Suprapubic skin (tissue), 3 donors: Measurements from ENCODE around the gene ZNF480.

Experiments used
- CTCF ChIP-seq, 2 donors: fragments of 200-600 bp in 1 of 2; fragments of 450-650 bp in 1 of 2; sonication (generic) in 1 of 2; IDR thresholded peaks; one replicate each; pipeline ENCODE4 v1.5.1; 2016 to 2019; ENCODE audit warnings: antibody characterized with exemption in 2 of 2, mild to moderate bottlenecking in 1 of 2, moderate library complexity in 1 of 2
- EP300 ChIP-seq: sonication (generic); formaldehyde crosslinking; IDR thresholded peaks from one replicate; pipeline ENCODE4 v1.6.1; 2017; ENCODE audit warnings: antibody characterized with exemption
- POLR2A ChIP-seq, 2 donors: fragments of 450-650 bp; IDR thresholded peaks; one replicate each; pipeline ENCODE4 v1.6.1; 2017; ENCODE audit warnings: antibody characterized with exemption in 2 of 2, mild to moderate bottlenecking in 2 of 2, moderate library complexity in 2 of 2

DNA sequence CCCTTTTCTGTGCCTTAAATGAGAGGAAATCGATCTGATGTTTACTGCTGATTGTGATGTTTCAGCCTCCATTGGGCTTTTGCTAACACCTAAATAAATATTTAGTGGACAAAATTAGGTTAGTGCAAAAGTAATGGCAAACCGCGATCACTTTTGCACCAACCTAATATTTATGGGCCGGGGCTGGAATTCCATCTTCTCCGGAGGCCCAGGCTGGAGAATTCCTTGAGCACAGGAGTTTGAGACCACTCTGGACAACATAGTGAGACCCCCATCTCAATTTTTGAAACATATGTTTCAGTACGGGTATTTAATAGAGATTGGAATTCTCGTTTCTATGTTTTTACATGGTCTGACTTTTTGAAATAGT is 73.4 kb downstream of the ZNF480 start:
- TF ChIP-seq POLR2A (IDR thresholded peaks at IDR 0.05) (no peak), EP300 (no peak), CTCF (IDR thresholded peaks at IDR 0.05) (no peak)
